Breast epithelium (tissue), 3 donors: Measurements from ENCODE around the gene PEX26.

Experiments used
- CTCF ChIP-seq, 3 donors: fragments of 450-650 bp; IDR thresholded peaks; one replicate each; pipeline ENCODE4 v1.5.1; 2016 to 2017; ENCODE audit warnings: antibody characterized with exemption in 3 of 3, mild to moderate bottlenecking in 3 of 3, moderate library complexity in 3 of 3
- POLR2A ChIP-seq: fragments of 450-650 bp; IDR thresholded peaks from one replicate; pipeline ENCODE4 v1.6.1; 2016; ENCODE audit warnings: antibody characterized with exemption, mild to moderate bottlenecking, moderate library complexity
- POLR2AphosphoS5 ChIP-seq, 3 donors: sonication (generic); formaldehyde crosslinking; IDR thresholded peaks; one replicate each; pipeline ENCODE4 v1.6.1; 2017; ENCODE audit warnings: antibody characterized with exemption in 3 of 3

- TF ChIP-seq CTCF (IDR thresholded peaks at IDR 0.05) = no peak
- no peak for TF ChIP-seq POLR2A
- TF ChIP-seq POLR2AphosphoS5 (IDR thresholded peaks at IDR 0.05) = no peak
Observed at GRCh38 chr22:18062421-18062820, 15.4 kb upstream of the PEX26 start.
